ENCODE data around the gene MAP2.

Gene MAP2

GRCh38 chr2:209526561-209526960 is 102.7 kb downstream of the MAP2 start:
- TF ChIP-seq, protein P1, sequence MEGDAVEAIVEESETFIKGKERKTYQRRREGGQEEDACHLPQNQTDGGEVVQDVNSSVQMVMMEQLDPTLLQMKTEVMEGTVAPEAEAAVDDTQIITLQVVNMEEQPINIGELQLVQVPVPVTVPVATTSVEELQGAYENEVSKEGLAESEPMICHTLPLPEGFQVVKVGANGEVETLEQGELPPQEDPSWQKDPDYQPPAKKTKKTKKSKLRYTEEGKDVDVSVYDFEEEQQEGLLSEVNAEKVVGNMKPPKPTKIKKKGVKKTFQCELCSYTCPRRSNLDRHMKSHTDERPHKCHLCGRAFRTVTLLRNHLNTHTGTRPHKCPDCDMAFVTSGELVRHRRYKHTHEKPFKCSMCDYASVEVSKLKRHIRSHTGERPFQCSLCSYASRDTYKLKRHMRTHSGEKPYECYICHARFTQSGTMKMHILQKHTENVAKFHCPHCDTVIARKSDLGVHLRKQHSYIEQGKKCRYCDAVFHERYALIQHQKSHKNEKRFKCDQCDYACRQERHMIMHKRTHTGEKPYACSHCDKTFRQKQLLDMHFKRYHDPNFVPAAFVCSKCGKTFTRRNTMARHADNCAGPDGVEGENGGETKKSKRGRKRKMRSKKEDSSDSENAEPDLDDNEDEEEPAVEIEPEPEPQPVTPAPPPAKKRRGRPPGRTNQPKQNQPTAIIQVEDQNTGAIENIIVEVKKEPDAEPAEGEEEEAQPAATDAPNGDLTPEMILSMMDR (IDR thresholded peaks at IDR 0.05; ENCODE audit: control insufficient read depth, insufficient read depth, low read depth, low read length, missing control alignments), result no peak
- H3K4me3 ChIP-seq (ENCODE audit: control insufficient read depth, low read depth, low read length), result no peak overlapping the region
- no peak for DNase-seq (ENCODE audit: low read depth)

DNA sequence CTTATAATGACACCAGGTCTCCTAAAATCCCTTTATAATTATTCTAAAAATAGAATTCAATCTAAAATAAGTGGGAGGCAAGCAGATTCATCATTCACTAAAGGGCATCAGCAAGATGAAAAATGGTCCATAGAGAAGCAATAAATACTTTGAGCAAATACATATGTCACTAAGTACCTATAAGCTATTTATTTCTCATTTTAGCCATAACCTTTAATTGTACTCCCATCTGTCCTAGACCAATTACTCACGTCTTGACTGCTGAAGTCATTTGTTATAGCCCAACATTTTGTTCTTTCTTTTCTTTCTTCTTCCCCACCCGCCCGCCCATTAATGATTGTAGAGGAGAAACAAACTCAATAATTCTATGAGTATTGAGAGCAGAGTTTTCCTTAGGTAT is 105.7 kb downstream of the MAP2 start:
- no peak overlapping the region for H3K4me3 ChIP-seq (ENCODE audit: control insufficient read depth, low read depth, low read length)
- TF ChIP-seq, protein P1 (IDR thresholded peaks at IDR 0.05; ENCODE audit: control insufficient read depth, insufficient read depth, low read depth, low read length, missing control alignments), result no peak
- DNase-seq (ENCODE audit: low read depth), result no peak

DNA sequence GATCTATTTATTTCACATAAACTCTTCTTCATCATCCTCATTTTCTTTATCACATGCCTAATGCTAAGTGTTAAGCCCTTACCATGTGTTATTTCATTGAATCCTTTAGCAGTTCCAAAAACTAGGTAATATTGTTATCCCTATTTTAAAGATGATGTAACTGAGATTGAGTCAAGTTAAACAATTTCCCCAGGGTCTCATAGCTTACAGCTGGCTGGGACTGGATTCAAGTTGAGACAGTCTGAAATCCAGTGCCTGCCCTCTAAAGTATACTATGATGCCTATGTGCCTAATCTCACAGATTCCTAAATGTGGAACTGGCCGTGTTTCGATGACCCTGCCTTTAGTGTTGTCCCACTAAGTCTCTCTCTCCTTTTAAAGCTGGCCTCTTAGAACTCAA is 108.5 kb downstream of the MAP2 start:
- TF ChIP-seq, protein P1 (IDR thresholded peaks at IDR 0.05; ENCODE audit: control insufficient read depth, insufficient read depth, low read depth, low read length, missing control alignments), result no peak
- H3K4me3 ChIP-seq (ENCODE audit: control insufficient read depth, low read depth, low read length), result no peak overlapping the region
- DNase-seq (ENCODE audit: low read depth), result no peak

DNA sequence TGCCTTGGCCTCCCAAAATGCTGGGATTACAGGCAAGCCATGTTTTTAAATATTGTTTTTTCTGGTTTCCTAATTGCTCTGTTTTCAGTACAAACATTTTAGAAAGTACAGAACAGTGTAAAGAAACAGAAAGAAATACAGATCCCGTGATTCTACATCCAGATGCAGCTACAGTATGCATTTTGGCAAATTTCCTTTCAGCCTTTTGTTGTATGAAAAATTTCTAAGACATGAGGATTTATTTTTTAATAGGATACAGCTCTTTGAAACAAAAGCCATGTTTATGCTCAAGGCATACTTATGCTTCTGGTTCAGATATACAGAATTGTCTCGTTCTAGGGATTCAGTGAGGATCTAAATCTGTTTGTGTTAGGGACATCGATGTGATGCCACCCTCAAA is 109.5 kb downstream of the MAP2 start:
- no peak overlapping the region for H3K4me3 ChIP-seq (ENCODE audit: control insufficient read depth, low read depth, low read length)
- no peak for DNase-seq (ENCODE audit: low read depth)
- TF ChIP-seq, protein P1 (IDR thresholded peaks at IDR 0.05; ENCODE audit: control insufficient read depth, insufficient read depth, low read depth, low read length, missing control alignments), result no peak

DNA sequence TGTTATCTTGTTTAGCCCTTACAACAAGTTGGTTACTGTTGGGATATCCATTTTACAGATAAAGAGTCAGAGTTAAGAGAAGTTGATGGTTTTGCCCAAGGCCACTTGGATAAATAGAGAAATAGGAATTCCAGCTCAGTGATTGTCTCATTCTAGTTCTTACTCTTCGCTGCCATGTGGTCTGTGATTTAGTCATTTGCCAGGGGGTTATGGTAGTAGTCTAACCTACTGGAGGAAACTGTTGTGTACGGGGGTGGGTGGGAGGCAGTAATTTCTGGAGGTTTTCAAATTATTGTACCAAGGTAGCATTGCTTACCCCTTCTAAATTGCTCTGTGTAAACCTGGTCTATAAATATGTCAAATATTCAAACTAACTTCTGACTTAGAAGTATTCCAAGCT is 110.4 kb downstream of the MAP2 start:
- TF ChIP-seq, protein P1 (IDR thresholded peaks at IDR 0.05; ENCODE audit: control insufficient read depth, insufficient read depth, low read depth, low read length, missing control alignments), result no peak
- no peak overlapping the region for H3K4me3 ChIP-seq (ENCODE audit: control insufficient read depth, low read depth, low read length)
- no peak for DNase-seq (ENCODE audit: low read depth)

- TF ChIP-seq, protein P1 (IDR thresholded peaks at IDR 0.05; ENCODE audit: control insufficient read depth, insufficient read depth, low read depth, low read length, missing control alignments), result no peak
- H3K4me3 ChIP-seq (ENCODE audit: control insufficient read depth, low read depth, low read length), result no peak overlapping the region
- no peak for DNase-seq (ENCODE audit: low read depth)
Observed at GRCh38 chr2:209536363-209536762, 112.5 kb downstream of the MAP2 start.

DNA sequence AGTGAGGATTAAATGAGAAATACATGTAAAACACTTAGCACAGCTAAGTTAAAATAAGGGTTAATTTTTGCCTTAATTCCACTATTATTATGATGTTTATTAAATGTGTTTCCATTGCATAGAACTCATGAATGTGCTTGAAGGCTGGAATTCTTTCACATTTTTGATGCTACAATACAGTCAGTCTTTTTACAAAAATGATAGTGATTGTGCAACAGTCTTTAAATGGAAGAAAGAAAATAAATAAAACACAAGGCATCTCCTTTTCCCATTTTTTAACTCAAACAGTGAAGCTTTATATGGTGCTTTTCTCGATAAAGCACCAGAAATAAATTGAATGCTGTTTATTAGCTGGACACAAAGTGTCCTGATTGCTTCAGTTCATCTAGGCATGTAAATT is 123.9 kb downstream of the MAP2 start:
- H3K4me3 ChIP-seq (ENCODE audit: control insufficient read depth, low read depth, low read length), result no peak overlapping the region
- TF ChIP-seq, protein P1 (IDR thresholded peaks at IDR 0.05; ENCODE audit: control insufficient read depth, insufficient read depth, low read depth, low read length, missing control alignments), result no peak
- no peak for DNase-seq (ENCODE audit: low read depth)
